Activated CD8-positive, alpha-beta memory T cell treated with anti-CD3 and anti-CD28 coated beads for 24 hours (primary cell): ENCODE results near the gene UNC5A.

Source experiments
- DNase-seq: peaks from one replicate; pipeline ENCODE4 v3.0.0-alpha.2; 2020

Gene UNC5A

DNA sequence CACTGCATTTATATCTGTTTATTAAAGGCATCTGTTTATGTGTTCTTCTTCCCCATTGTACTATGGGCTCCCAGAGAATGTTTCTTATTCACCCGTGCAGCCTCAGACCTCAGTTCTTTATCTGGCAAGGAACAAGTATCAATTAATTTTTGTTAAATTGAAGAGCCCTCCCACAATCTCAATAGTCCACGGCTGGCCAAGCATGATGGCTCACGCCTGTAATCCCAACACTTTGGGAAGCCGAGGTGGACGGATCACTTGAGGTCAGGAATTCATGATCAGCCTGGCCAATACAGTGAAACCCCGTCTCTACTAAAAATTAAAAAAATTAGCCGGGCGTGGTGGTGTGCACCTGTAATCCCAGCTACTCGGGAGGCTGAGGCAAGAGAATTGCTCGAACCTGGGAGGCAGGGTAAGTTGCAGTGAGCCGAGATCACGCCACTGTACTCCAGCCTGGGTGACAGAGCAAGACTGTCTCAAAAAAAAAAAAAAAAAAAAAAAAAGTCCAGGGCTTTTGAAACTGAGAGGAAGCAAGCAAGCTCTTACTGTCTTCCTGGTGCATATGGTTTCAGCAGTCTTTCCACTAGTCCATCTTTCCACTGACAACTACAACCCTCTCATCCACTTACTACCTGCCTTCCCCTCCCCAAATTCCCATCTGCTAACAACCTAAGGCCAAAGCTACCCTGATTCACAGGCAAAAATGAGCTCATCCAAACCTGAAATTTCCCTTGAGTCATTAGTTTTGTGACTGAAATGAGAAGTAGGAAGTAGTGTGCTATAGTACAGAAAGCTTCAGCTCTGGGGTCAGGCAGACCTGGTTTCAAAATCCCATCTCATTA lies 91.1 kb downstream of the UNC5A start:
- DNase-seq = peak; percentile 56

- peak; percentile 56 for DNase-seq
These were observed 91.9 kb downstream of the UNC5A start for GRCh38 chr5:176902102-176902814.

GRCh38 chr5:176902911-176903664 lies 92.7 kb downstream of the UNC5A start:
- no peak for DNase-seq

DNA sequence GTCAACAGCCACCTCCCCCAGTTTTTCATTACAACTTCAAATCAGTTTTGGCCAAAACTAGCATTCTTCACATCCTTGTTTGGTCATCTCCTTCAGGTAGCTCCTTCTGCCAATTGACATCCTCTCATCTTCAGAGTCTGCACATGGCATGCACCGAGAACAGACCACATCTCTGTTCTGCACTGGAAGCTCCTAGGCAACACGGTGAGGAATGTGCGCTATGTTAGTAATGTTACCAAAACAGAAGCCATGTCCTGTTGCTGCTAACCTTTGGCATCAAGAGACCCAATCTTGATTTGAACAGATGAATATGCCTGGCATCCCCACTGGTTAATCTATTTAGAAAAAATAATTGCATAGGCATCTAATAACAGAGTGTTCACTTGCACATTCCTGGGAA lies 93.9 kb downstream of the UNC5A start:
- DNase-seq = no peak

- no peak for DNase-seq
These were observed 95.8 kb downstream of the UNC5A start for GRCh38 chr5:176906126-176906525.

DNA sequence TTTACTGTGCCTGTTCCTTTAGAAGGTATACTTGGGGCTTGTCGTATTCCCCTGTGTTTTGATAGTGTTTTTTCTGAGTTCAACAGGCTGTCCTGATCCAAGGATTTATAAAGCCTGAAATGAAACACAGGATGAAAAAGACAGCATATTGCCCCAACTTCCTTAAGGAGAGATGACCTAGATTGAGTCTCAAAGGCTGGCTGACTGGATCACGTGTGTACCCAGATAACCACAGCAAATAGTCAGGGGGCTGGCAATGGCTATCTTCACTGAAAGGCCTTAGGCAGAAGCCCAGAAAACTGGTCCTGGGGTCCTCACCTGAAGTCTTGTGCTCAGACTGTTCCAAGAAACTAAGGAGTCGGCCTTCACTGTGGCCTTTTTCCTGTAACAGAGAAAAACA lies 96.4 kb downstream of the UNC5A start:
- DNase-seq = no peak

DNA sequence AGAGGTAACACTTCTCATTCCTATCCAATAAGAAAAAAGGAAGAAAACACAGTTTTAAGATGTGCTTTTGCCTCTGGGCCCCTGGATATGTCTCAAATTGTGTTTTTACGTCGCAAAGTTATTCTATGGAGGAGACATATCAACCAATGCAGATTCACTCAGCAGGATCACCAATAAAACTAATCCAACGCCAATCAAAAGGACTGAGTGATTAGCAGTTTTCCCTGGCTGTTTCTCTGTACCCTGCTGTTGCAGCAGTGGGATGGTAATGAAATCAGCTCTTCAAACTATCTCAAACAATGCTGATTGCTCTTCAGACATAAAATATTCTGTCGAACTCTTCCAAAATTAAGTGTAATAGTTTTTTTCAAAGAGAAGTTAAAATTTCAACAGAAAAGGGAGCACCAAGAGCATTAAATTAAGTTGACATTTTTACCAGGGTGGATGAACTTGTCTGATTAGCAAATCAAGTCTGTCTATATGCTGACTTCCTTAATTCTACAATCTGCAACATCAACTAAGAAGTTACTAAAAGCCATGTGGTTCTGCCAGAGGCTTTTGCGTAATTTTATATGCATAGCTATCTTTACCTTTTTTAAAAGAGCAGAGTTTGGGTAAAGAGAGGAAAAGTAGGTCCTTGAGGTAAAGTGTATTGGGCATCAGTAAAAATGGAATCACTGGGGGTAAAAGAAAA lies 98.5 kb downstream of the UNC5A start:
- DNase-seq = no peak

DNA sequence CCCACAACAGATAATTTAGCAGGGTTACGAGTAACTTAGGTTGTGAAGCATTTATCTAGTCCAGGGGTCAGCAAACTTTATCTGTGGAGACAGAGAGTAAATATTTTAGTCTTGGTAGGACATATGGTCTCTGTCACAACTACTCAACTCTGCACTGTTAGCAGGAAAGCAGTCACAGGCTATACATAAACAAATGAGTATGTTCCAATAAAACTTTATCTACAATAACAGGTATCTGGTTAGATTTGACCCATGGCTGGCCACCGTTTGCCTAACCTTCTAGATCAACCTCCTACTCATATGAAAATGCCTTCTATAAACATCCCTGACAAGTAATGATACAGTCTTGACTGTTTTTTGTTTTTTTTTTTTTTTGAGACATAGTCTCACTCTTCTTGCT lies 101.8 kb downstream of the UNC5A start:
- no peak for DNase-seq

GRCh38 chr5:176915906-176916305 lies 105.5 kb downstream of the UNC5A start:
- no peak for DNase-seq

DNA sequence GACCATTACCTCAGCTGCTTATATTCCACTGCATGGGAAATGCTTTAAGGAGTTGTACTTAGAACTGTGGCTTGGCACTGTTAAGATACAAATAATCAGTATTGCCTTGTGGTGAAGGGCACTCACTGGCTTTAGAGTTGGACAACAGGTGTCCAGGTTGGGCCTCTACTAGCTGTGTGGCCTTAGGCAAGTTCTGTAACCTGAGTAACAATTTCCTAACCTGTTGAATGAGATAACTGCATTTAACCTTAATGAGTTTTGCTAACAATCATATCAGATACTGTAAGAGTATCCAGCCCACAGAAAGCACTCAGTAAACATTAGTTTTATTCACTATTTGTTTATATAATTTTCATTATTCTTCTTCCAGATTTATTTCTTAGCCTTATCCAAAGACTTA lies 106.0 kb downstream of the UNC5A start:
- no peak for DNase-seq

GRCh38 chr5:176918613-176919012 lies 108.3 kb downstream of the UNC5A start:
- no peak for DNase-seq

DNA sequence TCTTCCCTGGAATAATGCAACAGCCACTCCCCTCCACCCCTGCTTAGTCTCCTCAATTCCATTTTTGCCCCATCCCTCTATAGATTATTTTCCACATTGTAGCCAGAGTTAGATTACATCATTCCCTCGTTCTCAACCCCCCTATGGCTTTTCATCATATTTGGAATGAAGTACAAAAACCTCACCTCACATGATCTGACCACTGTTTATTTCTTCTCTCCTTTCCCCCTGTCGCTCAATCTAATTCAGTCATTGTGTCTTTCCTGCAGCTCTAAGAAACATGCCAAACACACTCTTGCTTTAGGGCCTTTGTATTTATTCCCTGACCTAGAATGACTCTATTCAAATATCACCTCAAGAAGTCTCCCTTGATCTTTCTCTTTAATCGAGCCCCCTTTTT lies 111.4 kb downstream of the UNC5A start:
- no peak for DNase-seq

- no peak for DNase-seq
These were observed 112.5 kb downstream of the UNC5A start for GRCh38 chr5:176922817-176923216.

DNA sequence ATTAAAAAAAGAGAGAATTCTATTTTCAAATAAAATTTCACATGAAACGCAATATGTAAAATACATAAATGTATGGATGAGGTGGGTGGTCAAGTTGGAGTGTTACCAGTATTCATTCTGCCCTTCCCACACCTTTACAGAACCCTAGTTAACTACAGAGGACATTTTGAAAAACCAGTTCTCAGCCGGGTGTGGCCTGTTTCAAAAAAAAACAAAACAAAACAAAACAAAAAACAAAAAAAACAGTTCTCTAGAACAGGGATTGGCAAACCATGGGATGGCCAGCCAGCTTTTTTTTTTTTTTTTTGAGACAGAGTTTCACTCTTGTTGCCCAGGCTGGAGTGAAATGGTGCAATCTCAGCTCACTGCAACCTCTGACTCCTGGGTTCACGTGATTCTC lies 117.2 kb downstream of the UNC5A start:
- no peak for DNase-seq

DNA sequence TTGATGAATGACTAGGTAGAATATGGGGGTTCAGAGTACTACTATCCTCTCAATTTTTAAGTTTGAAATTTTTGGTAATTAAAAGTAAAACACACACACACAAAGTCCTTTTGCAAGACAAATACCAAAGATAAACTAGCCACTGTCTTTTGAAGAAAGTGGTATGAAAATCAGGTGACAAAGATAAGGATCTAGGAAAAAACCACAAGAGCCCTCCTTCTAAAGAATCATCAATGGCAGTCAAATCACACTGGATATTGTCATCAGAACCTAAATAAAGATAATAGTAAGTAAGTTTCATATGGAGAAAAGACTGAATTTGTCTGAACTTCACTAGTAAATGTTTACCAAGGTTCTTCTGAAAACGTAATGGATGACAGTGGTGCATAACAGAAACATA lies 119.3 kb downstream of the UNC5A start:
- DNase-seq = no peak
